IMR-90 (cell line): ENCODE data around the gene OR2H1. TPM values are rescaled to one million over a fixed set of nuclear protein-coding genes. Genes with fewer than 3 reads are reported as not detected.

Experiments
- ATAC-seq: fragments of 200-7000 bp; cut with Tn5 transposase; 2 replicates; pipeline ENCODE4 v1.9.1; 2020; ENCODE audit warnings: low read depth, mild to moderate bottlenecking, moderate library complexity
- BruUV-seq: library from RNA; stranded (reverse); fragments of 400-500 nt; replicated peaks from 2 replicates; lab custom pipeline; 2021; lab: Mats Ljungman, UMichigan
- CTCF ChIA-PET: fragments of 300-600 bp; formaldehyde crosslinking; extraction: SDS; loops from one replicate; lab custom pipeline; 2021; ENCODE audit warnings: antibody characterized with exemption; lab: Yijun Ruan, JAX
- POLR2A ChIA-PET: fragments of 300-600 bp; sonication (Branson Sonifier 250); formaldehyde crosslinking; loops from one replicate; lab custom pipeline; 2022; ENCODE audit warnings: antibody characterized with exemption; ENCODE audit not compliant: unreplicated experiment; lab: Charles Lee
- DNase-seq: peaks from one replicate; pipeline ENCODE4 v3.0.0; 2013
- H2AFZ ChIP-seq: replicated peaks from 2 replicates; pipeline ENCODE3; 2013; ENCODE audit warnings: low read length, mild to moderate bottlenecking; ENCODE audit not compliant: poor library complexity
- H2AK5ac ChIP-seq: 2 replicates; pipeline ENCODE4 v1.6.1; 2013; ENCODE audit warnings: low read depth, low read length, inconsistent platforms
- H2AK9ac ChIP-seq: replicated peaks from 2 replicates; pipeline ENCODE3; 2013; ENCODE audit warnings: mild to moderate bottlenecking, low read depth, low read length, moderate library complexity; ENCODE audit not compliant: poor library complexity
- H2BK120ac ChIP-seq: 2 replicates; pipeline ENCODE4 v1.6.1; 2013; ENCODE audit warnings: low read depth, low read length, inconsistent platforms
- H2BK15ac ChIP-seq: 3 replicates; pipeline ENCODE4 v1.6.1; 2013; ENCODE audit warnings: low read depth, low read length, inconsistent platforms
- H2BK20ac ChIP-seq: 2 replicates; pipeline ENCODE4 v1.6.1; 2013; ENCODE audit warnings: low read depth, mild to moderate bottlenecking, inconsistent platforms, low read length, moderate library complexity
- H2BK5ac ChIP-seq: 2 replicates; pipeline ENCODE4 v1.6.1; 2013; ENCODE audit warnings: mild to moderate bottlenecking, low read depth, low read length, inconsistent platforms; ENCODE audit not compliant: poor library complexity, severe bottlenecking
- H3K14ac ChIP-seq: replicated peaks from 2 replicates; pipeline ENCODE4 v1.6.1; 2013; ENCODE audit warnings: low read depth, low read length, inconsistent platforms
- H3K18ac ChIP-seq: 2 replicates; pipeline ENCODE4 v1.6.1; 2013; ENCODE audit warnings: low read depth, low read length, control low read depth
- H3K23ac ChIP-seq: 2 replicates; pipeline ENCODE4 v1.6.1; 2013; ENCODE audit warnings: low read depth, low read length, inconsistent platforms
- H3K27ac ChIP-seq: 2 replicates; pipeline ENCODE4 v1.5.1; 2013; ENCODE audit warnings: mild to moderate bottlenecking, control low read depth, low read length; ENCODE audit not compliant: insufficient read depth
- H3K27me3 ChIP-seq: 2 replicates; pipeline ENCODE4 v1.6.1; 2013; ENCODE audit warnings: low read length; ENCODE audit not compliant: control insufficient read depth, insufficient read depth
- H3K36me3 ChIP-seq: 2 replicates; pipeline ENCODE4 v1.6.1; 2013; ENCODE audit warnings: low read length, mixed read lengths; ENCODE audit not compliant: control insufficient read depth, insufficient read depth
- H3K4ac ChIP-seq: 2 replicates; pipeline ENCODE4 v1.6.1; 2013; ENCODE audit warnings: low read depth, low read length, inconsistent platforms
- H3K4me1 ChIP-seq: 2 replicates; pipeline ENCODE4 v1.6.1; 2013; ENCODE audit warnings: low read length, mixed read lengths; ENCODE audit not compliant: control insufficient read depth, insufficient read depth
- H3K4me2 ChIP-seq: 2 replicates; pipeline ENCODE4 v1.6.1; 2013; ENCODE audit warnings: low read depth, mild to moderate bottlenecking, control low read depth, low read length, moderate library complexity
- H3K4me3 ChIP-seq: 2 replicates; pipeline ENCODE4 v1.5.1; 2013; ENCODE audit warnings: low read depth, mild to moderate bottlenecking, control low read depth, low read length, moderate library complexity; ENCODE audit not compliant: insufficient read depth
- H3K56ac ChIP-seq: 2 replicates; pipeline ENCODE4 v1.6.1; 2013; ENCODE audit warnings: low read length, inconsistent platforms; ENCODE audit not compliant: insufficient read depth; ENCODE audit errors: extremely low read depth
- H3K79me1 ChIP-seq, 2 experiments: 2 replicates each; pipeline ENCODE4 v1.6.1; 2013; ENCODE audit warnings: low read length in 2 of 2, inconsistent platforms in 1 of 2, low read depth in 1 of 2
- H3K9ac ChIP-seq: 2 replicates; pipeline ENCODE4 v1.6.1; 2013; ENCODE audit warnings: low read depth, low read length, control low read depth
- H3K9me1 ChIP-seq: 2 replicates; pipeline ENCODE4 v1.6.1; 2013; ENCODE audit warnings: low read length, inconsistent platforms; ENCODE audit not compliant: insufficient read depth
- H3K9me3 ChIP-seq: 2 replicates; pipeline ENCODE4 v1.6.1; 2013; ENCODE audit warnings: low read length; ENCODE audit not compliant: control insufficient read depth, insufficient read depth
- H4K20me1 ChIP-seq: 2 replicates; pipeline ENCODE4 v1.6.1; 2013; ENCODE audit warnings: low read length, inconsistent platforms; ENCODE audit not compliant: insufficient read depth
- H4K5ac ChIP-seq: 2 replicates; pipeline ENCODE4 v1.6.1; 2013; ENCODE audit warnings: mild to moderate bottlenecking, low read depth, low read length, control low read depth
- H4K8ac ChIP-seq, 2 experiments: 2 replicates each; pipeline ENCODE4 v1.6.1; 2013; ENCODE audit warnings: low read depth in 2 of 2, low read length in 2 of 2, control low read depth in 1 of 2, inconsistent platforms in 1 of 2
- H4K91ac ChIP-seq: 2 replicates; pipeline ENCODE4 v1.6.1; 2013; ENCODE audit warnings: low read depth, low read length, inconsistent platforms; ENCODE audit not compliant: insufficient read depth
- BHLHE40 ChIP-seq: fragments of 150-350 bp; IDR thresholded peaks from 2 replicates; pipeline ENCODE4 v1.6.1; 2016; ENCODE audit warnings: mild to moderate bottlenecking, low read depth, low read length
- CEBPB ChIP-seq: IDR thresholded peaks from 2 replicates; pipeline ENCODE4 v1.6.1; 2012; ENCODE audit warnings: low read depth, low read length, improper control_type of control experiment
- CTCF ChIP-seq: conservative IDR thresholded peaks from 2 replicates; pipeline ENCODE4 v1.5.1; 2012; ENCODE audit warnings: mild to moderate bottlenecking, low read depth, low read length, improper control_type of control experiment
- ELK1 ChIP-seq: fragments of 150-350 bp; IDR thresholded peaks from 2 replicates; pipeline ENCODE4 v1.6.1; 2016; ENCODE audit warnings: low read depth, mild to moderate bottlenecking, low read length, moderate library complexity, borderline replicate concordance
- FOS ChIP-seq: fragments of 150-350 bp; IDR thresholded peaks from 2 replicates; pipeline ENCODE4 v1.6.1; 2016; ENCODE audit warnings: low read depth, low read length
- MAFK ChIP-seq: IDR thresholded peaks from 2 replicates; pipeline ENCODE4 v1.6.1; 2012; ENCODE audit warnings: low read depth, low read length, improper control_type of control experiment
- NFE2L2 ChIP-seq: fragments of 150-350 bp; IDR thresholded peaks from 2 replicates; pipeline ENCODE4 v1.6.1; 2016; ENCODE audit warnings: low read depth, mild to moderate bottlenecking, low read length
- RAD21 ChIP-seq: IDR thresholded peaks from 2 replicates; pipeline ENCODE4 v1.6.1; 2012; ENCODE audit warnings: low read length, improper control_type of control experiment
- RCOR1 ChIP-seq: IDR thresholded peaks from 2 replicates; pipeline ENCODE4 v1.6.1; 2012; ENCODE audit warnings: mild to moderate bottlenecking, low read length, improper control_type of control experiment; ENCODE audit not compliant: insufficient replicate concordance
- RFX5 ChIP-seq: IDR thresholded peaks from 2 replicates; pipeline ENCODE4 v1.8.0; 2012; ENCODE audit warnings: low read depth, mild to moderate bottlenecking, low read length, moderate library complexity
- SMC3 ChIP-seq: fragments of 150-350 bp; IDR thresholded peaks from 2 replicates; pipeline ENCODE4 v1.6.1; 2016; ENCODE audit warnings: low read depth, mild to moderate bottlenecking, antibody characterized with exemption, low read length, moderate library complexity
- USF2 ChIP-seq: fragments of 150-350 bp; IDR thresholded peaks from 2 replicates; pipeline ENCODE4 v1.6.1; 2017; ENCODE audit warnings: mild to moderate bottlenecking, antibody characterized with exemption, low read length, low read depth
- WGBS, 2 experiments: methylation state at CpG; one replicate each; pipeline versions ENCODE4 v1.1.5 to v1.1.7; 2013; ENCODE audit warnings: missing lambda C conversion rate in 2 of 2; ENCODE audit not compliant: insufficient read length in 1 of 2; ENCODE audit errors: extremely low coverage in 2 of 2; 5-methylcytosine and 5-hydroxymethylcytosine counted together
- dilution Hi-C: fragments of 300-500 bp; cut with HindIII; formaldehyde crosslinking; loops from one replicate; pipeline ENCODE4 v1.14.3; 2018; ENCODE audit warnings: low sequenced_read_pairs; ENCODE audit not compliant: unreplicated experiment
- in situ Hi-C: fragments of 300-500 bp; cut with MboI; formaldehyde crosslinking; loops from 3 replicates; pipeline ENCODE4 v1.14.3; 2019; ENCODE audit warnings: low sequenced_read_pairs, inconsistent platforms, mixed read lengths
- intact Hi-C: fragments of 100-400 bp; cut with micrococcal nuclease; formaldehyde crosslinking; loops from 2 replicates; pipeline ENCODE4 v1.10.0; 2022
- polyA plus RNA-seq, 3 experiments: library from polyadenylated mRNA; depleted of rRNA; stranded (reverse); fragments of >200 nt; gene quantifications; 2 replicates each; pipeline ENCODE4 v1.2.3, GENCODE V29; 2012; ENCODE audit warnings: low replicate concordance in 1 of 3
- total RNA-seq: library from RNA; depleted of rRNA; stranded (reverse); fragments of >200 nt; gene quantifications from 2 replicates; pipeline ENCODE4 v1.2.3, GENCODE V29; 2012

Gene OR2H1
- total and polyA plus RNA-seq, 2 of the 4 experiments (the other 2 are of a cell fraction): not detected

- Histone ChIP-seq H4K5ac (no peak overlapping the region), H2AK9ac (no peak overlapping the region), H3K14ac (no peak overlapping the region), H3K4me3 (no peak overlapping the region), H2BK20ac (no peak overlapping the region), H3K9me1 (no peaks in the 10 kb centered on the region), H4K8ac (no peak overlapping the region), H2BK120ac (no peak overlapping the region), H3K4me1 (no peaks in the 10 kb centered on the region), H3K4me2 (no peak overlapping the region), H3K9me3 (peaks cover 8% of the 10 kb centered on the region; the same call in 1 of the 2 replicates), H2AK5ac (no peak overlapping the region), H4K91ac (no peak overlapping the region), H4K20me1 (no peaks in the 10 kb centered on the region), H3K27ac (no peak overlapping the region), H3K27me3 (no peaks in the 10 kb centered on the region), H2BK15ac (no peak overlapping the region), H3K79me1 (no peaks in the 10 kb centered on the region), H2BK5ac (no peak overlapping the region), H3K9ac (no peak overlapping the region), H3K23ac (no peak overlapping the region), H3K18ac (no peak overlapping the region), H3K36me3 (no peaks in the 10 kb centered on the region), H2AFZ (no peak overlapping the region), H3K4ac (no peak overlapping the region), H3K56ac (no peak overlapping the region)
- dilution Hi-C loops (no loop called here), intact Hi-C loops (no loop called here), in situ Hi-C loops (no loop called here)
- no peak for DNase-seq
- CTCF ChIA-PET: no interaction called here
- whole genome bisulfite sequencing, 2 experiments: no CpG with 5 or more reads among the region's 5 CpGs
- TF ChIP-seq RAD21 (no peak), CTCF (no peak), ELK1 (no peak), NFE2L2 (no peak), SMC3 (no peak), BHLHE40 (no peak), MAFK (no peak), CEBPB (no peak), RFX5 (no peak), RCOR1 (no peak), USF2 (no peak), FOS (no peak)
- POLR2A ChIA-PET: no interaction called here
- no TSS peak for BruUV-seq
- ATAC-seq: no peak
These were observed 50.4 kb downstream of the OR2H1 start for GRCh38 chr6:29507319-29507718.
